ENCODE results near the gene SEPTIN1.
A peak's percentile ranks its signal among the peaks of the same experiment; 100 is the strongest.
"Not testable (repeated sequence)": the region's sequence is repeated elsewhere in the genome, so short reads cannot be mapped to it uniquely, and the experiment has no call there.

SEPTIN1 gene

DNA sequence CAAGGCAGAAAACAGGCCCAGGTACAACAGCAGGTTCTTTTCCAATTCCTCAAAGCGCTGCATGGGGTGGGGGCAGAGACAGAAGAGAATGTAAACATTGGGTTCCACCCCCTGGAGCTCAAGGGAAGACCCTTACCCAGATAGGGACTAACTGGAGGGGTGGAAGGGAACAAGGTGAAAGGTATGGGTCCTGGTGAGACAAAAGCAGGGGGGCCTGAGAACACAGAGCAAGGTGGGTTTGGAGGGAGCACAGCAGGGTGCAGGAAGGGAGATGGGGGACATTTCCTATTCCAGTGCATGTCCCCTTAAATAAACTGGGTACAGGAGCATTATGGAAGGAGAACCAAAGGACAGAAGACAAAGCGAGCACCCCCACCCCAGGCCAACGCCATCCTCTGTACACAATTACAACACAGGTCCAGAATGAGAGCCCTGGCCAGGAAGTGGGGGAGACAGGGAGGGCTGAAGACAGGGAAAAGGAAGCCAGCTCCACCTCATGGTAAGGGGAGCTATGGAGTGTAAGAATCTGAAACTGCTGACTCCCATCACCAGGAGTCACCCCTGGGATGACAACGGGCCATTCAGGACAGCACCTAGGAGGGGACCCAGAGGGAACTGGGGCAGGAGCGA is 25.2 kb downstream of the SEPTIN1 start:
- no peak for DNase-seq

GRCh38 chr16:30356401-30357084 is 25.8 kb downstream of the SEPTIN1 start:
- DNase-seq, result no peak

DNA sequence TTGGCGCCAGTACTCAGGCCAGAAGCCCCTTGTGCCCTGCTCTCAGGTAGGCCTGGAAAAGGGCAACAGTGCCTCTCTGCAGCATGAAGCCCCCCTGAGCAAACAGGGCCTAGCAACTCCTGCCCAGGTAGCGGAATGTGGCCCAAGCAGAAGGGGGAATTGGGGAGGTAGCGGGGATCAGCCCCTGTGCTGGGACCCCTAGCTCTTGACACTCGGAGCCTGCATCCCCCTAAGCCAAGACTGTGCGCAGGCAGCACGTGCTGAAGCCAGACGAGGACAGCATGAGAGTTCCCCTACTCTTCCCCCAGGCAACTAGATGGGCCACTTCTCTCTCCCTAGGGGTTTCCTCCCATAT is 26.4 kb downstream of the SEPTIN1 start:
- DNase-seq, result no peak

DNA sequence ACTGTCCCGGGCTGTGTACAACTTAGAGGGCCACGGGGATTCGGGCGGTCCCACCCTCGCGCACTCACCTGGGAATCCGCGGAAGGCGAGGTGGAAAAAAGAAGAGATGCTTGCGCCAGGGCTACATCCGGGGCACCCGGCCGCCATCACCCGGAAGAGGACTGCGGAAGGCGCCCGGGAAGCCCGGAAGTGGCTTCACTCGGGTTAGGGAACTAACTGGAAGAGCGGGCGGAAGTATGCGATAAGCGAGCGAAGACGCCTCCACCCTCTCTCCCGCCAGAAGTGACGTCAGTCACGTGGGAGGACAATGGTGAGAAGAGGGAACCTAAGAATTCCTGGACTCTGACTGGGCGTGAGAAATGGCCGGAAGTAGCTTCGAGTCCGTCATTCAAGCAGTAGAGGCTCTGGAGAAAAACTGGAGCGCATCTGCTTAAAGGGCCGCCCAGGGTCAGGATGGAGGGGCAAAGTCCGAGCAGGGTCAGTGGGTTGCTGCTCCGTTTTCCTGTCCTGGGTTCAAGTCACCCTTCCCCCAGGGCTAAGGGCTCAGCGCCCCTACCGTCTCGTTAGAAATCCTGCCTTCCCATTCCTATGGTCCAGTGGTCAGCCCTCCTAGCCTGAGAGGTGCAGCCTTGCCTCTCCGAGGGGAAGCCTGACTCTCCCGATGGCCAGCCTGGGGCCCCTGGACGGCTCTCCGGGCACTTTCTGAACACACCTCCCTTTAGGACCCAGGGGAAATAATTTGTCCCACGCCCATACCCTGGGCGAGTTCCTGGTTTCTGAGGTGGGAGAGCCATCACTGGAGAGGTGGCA is 27.0 kb downstream of the SEPTIN1 start, which contains the start of gene CD2BP2:
TSS of gene CD2BP2 (minus strand) at position 165 of the 810 bp plus-strand sequence. CDS start 627 bp downstream, outside the sequence.
- DNase-seq, result peak; percentile 85

DNA sequence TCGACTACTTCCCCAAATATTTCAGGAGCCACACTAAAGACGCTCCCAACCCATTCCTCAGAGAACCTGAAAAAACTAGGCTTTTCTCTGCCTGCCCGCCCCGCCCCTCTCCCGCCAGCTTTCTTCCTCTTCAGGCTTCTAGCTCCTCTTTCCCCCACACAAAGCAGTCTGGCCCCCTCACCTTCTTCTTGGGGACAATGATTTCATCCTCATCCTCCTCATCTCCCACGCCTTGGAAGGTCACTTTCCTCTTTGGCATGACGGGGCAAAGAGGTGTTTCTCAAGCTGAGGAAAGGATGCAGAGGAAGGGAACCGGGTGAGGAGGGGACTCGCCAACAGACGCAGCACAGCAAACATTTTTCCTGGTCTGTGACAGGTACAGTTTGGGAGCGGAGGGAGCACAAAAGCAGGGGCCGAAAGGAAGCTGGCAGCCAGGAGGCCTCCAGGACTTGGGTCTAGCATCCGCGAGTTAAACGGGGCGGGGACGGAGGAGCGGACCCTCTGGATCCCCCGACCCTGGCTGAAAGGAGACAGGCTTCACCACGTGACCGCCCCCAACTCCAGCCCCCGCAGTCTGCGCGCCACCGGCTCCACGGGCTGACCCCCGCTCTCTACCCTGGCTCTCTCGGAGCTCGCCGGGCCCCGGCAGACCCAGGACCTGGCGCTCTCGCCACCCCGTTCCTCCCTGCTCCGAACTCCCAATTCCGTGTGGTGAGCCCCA is 27.8 kb downstream of the SEPTIN1 start:
- DNase-seq, result no peak

- DNase-seq, result no peak
Measured at GRCh38 chr16:30353438-30354129, 28.8 kb downstream of the SEPTIN1 start.

GRCh38 chr16:30352488-30353401 is 29.6 kb downstream of the SEPTIN1 start:
- DNase-seq, result no peak

DNA sequence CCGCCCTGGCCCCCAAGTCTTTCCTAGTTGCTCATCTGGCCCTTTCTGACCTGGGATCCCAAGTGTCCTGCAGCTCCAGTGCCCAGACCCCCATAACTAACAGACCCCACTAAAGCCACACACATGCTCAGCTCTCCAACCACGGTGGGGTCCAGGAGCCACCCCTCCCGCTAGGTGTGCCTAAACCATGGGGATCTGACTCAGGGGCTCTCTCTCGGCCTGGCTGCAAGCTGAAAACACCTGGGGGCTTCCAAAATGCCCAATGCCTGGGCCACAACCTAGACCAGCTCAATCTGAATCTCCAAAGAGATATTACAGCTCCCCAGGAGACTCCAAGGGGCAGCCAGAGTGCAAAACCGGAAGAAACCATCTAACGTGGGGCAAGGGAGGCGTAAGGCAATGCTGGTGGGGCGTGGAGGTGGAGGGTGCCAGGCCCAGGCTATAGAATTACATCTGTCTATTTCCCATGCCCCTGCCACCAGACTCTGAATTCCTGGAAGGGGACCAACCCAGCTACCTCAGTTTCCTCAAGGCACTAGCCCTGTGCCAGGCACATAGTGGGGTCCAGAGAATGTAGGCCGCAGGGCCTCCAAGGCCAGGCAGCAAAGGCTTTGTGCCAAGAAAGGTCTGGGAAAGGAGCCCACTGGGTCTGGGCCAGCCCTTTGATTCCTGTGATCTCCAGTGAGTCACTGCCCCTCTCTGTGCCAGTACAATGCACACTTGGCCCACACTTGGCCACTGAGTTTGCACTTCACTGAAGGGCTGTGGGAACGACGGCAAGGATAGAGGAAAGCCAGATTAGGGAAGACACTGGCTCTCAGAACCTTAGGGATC is 30.6 kb downstream of the SEPTIN1 start:
- DNase-seq, result no peak

DNA sequence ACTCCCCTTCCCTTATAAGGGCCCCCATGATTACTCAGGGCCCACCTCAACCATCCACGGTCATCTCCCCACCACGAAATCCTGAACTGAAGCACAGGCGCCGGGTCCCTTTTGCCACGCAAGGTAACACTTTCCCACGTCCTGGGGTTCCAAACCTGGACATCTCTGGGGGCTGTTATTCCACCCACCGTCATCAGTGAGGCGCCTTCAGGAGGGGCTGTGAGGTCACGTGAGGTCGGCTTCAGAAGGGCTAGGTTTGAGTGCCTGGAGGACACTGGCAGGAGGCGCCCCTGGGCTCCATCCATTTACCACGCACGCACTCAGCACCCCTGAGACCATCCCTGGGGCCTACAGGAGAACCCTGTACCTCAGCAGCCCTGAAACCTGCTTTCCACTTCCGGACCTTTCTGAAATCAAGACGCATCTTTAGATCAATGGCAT is 31.3 kb downstream of the SEPTIN1 start:
- no peak for DNase-seq

GRCh38 chr16:30350134-30350871 is 32.1 kb downstream of the SEPTIN1 start:
- DNase-seq, result no peak

GRCh38 chr16:30349675-30350074 is 32.7 kb downstream of the SEPTIN1 start:
- DNase-seq, result no peak

- no peak for DNase-seq
Measured at GRCh38 chr16:30348929-30349328, 33.4 kb downstream of the SEPTIN1 start.

DNA sequence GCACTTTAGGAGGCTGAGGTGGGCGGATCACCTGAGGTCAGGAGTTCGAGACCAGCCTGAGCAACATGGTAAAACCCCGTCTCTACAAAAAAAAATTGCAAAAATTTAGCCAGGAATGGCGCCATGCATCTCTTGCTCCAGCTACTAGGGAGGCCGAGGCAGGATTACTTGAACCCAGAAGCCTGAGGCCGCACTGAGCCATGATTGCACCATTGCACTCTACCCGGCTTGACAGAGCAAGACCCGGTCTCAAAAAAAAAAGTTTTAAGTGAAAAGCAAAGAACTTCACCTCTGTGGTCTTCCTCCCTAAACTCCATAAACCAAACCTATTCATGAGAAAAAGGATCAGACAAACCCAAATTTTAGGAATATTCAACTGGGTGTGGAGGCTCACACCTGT is 34.2 kb downstream of the SEPTIN1 start:
- no peak for DNase-seq

GRCh38 chr16:30346286-30346685 is 36.1 kb downstream of the SEPTIN1 start:
- DNase-seq, result no peak

GRCh38 chr16:30343491-30343820 is 38.9 kb downstream of the SEPTIN1 start:
- not testable (repeated sequence) for DNase-seq

- DNase-seq, result no peak
Measured at GRCh38 chr16:30342751-30343490, 39.4 kb downstream of the SEPTIN1 start.

DNA sequence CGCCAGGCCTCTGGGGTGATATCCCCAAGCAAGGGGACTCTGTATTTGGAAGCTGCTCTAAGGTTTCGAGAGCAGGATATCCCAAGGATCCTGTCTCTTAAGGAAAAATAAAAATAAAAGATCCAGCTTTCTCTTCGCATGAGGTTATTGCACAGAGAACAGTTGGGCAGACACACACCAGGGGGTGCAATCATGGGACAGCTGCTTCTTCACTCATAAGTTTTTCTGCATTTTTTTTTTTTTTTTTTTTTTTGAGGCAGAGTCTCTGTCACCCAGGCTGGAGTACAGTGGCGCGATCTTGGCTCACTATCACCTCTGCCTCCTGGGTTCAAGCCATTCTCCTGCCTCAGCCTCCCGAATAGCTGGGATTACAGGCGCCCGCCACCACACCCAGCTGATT is 40.4 kb downstream of the SEPTIN1 start:
- DNase-seq, result not testable (repeated sequence)

GRCh38 chr16:30340621-30341020 is 41.7 kb downstream of the SEPTIN1 start:
- no peak for DNase-seq

DNA sequence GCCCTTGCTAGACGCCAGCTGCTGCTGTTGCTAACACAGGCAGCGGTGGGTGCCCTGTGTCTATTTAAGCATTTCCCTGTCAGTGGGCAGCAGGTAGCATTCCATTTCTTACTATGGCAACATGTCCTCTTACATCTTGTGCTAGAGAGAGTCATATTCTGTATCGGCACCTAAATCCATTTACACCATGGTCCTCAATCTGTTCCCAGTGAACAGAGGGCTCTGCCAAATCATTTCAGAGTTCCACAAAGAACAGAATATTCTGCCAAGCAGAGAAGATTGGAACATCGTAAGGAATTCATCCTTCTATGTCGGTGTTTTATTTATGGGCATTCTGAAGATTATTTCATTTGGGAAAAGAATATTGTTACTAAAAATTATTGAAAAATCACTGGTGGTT is 43.6 kb downstream of the SEPTIN1 start:
- DNase-seq, result not testable (repeated sequence)

Measured in activated CD4-positive, CD25-positive, alpha-beta regulatory T cell treated with anti-CD3 and anti-CD28 coated beads, Interleukin-2, amount 50 U/mL, for 72 hours (primary cell).